HepG2 (cell line): ENCODE measurements around the gene CD274.

Experiments
- ARID3A ChIP-seq: IDR thresholded peaks from 2 replicates; pipeline ENCODE4 v1.6.1; 2012; ENCODE audit warnings: low read depth, low read length, improper control_type of control experiment
- CHCHD3 ChIP-seq: sonication (generic); formaldehyde crosslinking; IDR thresholded peaks from 2 replicates; pipeline ENCODE4 v1.8.0; 2022; ENCODE audit warnings: mild to moderate bottlenecking, missing genetic modification reagents, moderate library complexity
- ESRRA ChIP-seq: sonication (generic); formaldehyde crosslinking; IDR thresholded peaks from 2 replicates; pipeline ENCODE4 v1.5.1; 2020; ENCODE audit warnings: mild to moderate bottlenecking, low read depth, missing genetic modification reagents
- HIVEP1 ChIP-seq: sonication (generic); formaldehyde crosslinking; IDR thresholded peaks from 2 replicates; pipeline ENCODE4 v1.4.0; 2020; ENCODE audit warnings: mild to moderate bottlenecking, missing genetic modification reagents
- HOXA7 ChIP-seq: sonication (generic); formaldehyde crosslinking; IDR thresholded peaks from 2 replicates; pipeline ENCODE4 v1.8.1; 2022; ENCODE audit warnings: mild to moderate bottlenecking, missing genetic modification reagents, moderate library complexity
- MXD3 ChIP-seq: IDR thresholded peaks from 2 replicates; pipeline ENCODE4 v1.6.1; 2016; ENCODE audit warnings: mild to moderate bottlenecking, missing biosample characterization, missing genetic modification reagents
- RAD21 ChIP-seq: fragments of 450-650 bp; formaldehyde crosslinking; IDR thresholded peaks from 2 replicates; pipeline ENCODE4 v1.5.0; 2020; ENCODE audit warnings: mild to moderate bottlenecking
- STAG1 ChIP-seq: sonication (generic); formaldehyde crosslinking; IDR thresholded peaks from 2 replicates; pipeline ENCODE4 v1.4.0; 2020; ENCODE audit warnings: missing genetic modification reagents
- TCF12 ChIP-seq, 2 experiments: fragments of 450-650 bp in 1 of 2; sonication (generic) in 1 of 2; formaldehyde crosslinking in 1 of 2; IDR thresholded peaks; 2 replicates each; pipeline versions ENCODE4 v1.6.1 to v1.8.0; 2017 to 2022; ENCODE audit warnings: antibody characterized with exemption in 1 of 2, mild to moderate bottlenecking in 1 of 2, missing genetic modification reagents in 1 of 2, moderate library complexity in 1 of 2
- ZBTB21 ChIP-seq: sonication (generic); formaldehyde crosslinking; IDR thresholded peaks from 2 replicates; pipeline ENCODE4 v1.4.0; 2020; ENCODE audit warnings: missing genetic modification reagents
- ZBTB3 ChIP-seq: sonication (generic); formaldehyde crosslinking; IDR thresholded peaks from 2 replicates; pipeline ENCODE4 v1.4.0; 2020; ENCODE audit warnings: low read depth, mild to moderate bottlenecking, moderate library complexity, missing genetic modification reagents, borderline replicate concordance
- ZSCAN29 ChIP-seq: sonication (generic); formaldehyde crosslinking; conservative IDR thresholded peaks from 2 replicates; pipeline ENCODE4 v1.4.0; 2020; ENCODE audit warnings: mild to moderate bottlenecking, missing genetic modification reagents
- TF ChIP-seq, protein P1 (sequence below): sonication (generic); formaldehyde crosslinking; IDR thresholded peaks from 2 replicates; pipeline ENCODE4 v1.4.0; 2020; ENCODE audit warnings: mild to moderate bottlenecking, missing genetic modification reagents

DNA sequence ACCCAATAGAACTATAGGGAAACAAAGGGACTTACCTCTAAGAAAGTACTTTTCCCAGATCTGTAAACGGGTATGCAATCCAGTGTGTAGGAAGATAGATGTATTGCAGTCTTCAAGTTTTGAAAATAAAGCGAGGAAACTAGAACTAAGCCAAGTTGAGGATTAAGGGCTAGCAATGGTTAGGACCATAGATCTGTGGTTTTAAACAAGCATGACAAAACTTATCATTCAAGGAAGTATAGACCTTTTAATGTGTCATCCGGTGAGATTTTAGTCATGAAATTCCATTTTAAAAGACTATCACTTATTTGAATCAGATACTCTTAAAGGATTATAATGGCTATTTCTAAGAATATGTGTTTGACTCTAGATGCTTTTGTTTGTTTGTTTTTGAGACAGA lies 20.5 kb downstream of the CD274 start:
- TF ChIP-seq MXD3 (CRISPR knock-in tag) (no peak), HIVEP1 (CRISPR knock-in tag) (no peak), RAD21 (CRISPR knock-in tag) (no peak), TCF12 (IDR thresholded peaks at IDR 0.05) (no peak), TCF12 (CRISPR knock-in tag; IDR thresholded peaks at IDR 0.05) (no peak), CHCHD3 (CRISPR knock-in tag) (no peak), ARID3A (no peak), ZBTB21 (CRISPR knock-in tag) (no peak), ZSCAN29 (CRISPR knock-in tag) (no peak), HOXA7 (no peak), ZBTB3 (CRISPR knock-in tag) (no peak), ESRRA (CRISPR knock-in tag) (no peak), STAG1 (CRISPR knock-in tag) (no peak)
- TF ChIP-seq, protein P1, sequence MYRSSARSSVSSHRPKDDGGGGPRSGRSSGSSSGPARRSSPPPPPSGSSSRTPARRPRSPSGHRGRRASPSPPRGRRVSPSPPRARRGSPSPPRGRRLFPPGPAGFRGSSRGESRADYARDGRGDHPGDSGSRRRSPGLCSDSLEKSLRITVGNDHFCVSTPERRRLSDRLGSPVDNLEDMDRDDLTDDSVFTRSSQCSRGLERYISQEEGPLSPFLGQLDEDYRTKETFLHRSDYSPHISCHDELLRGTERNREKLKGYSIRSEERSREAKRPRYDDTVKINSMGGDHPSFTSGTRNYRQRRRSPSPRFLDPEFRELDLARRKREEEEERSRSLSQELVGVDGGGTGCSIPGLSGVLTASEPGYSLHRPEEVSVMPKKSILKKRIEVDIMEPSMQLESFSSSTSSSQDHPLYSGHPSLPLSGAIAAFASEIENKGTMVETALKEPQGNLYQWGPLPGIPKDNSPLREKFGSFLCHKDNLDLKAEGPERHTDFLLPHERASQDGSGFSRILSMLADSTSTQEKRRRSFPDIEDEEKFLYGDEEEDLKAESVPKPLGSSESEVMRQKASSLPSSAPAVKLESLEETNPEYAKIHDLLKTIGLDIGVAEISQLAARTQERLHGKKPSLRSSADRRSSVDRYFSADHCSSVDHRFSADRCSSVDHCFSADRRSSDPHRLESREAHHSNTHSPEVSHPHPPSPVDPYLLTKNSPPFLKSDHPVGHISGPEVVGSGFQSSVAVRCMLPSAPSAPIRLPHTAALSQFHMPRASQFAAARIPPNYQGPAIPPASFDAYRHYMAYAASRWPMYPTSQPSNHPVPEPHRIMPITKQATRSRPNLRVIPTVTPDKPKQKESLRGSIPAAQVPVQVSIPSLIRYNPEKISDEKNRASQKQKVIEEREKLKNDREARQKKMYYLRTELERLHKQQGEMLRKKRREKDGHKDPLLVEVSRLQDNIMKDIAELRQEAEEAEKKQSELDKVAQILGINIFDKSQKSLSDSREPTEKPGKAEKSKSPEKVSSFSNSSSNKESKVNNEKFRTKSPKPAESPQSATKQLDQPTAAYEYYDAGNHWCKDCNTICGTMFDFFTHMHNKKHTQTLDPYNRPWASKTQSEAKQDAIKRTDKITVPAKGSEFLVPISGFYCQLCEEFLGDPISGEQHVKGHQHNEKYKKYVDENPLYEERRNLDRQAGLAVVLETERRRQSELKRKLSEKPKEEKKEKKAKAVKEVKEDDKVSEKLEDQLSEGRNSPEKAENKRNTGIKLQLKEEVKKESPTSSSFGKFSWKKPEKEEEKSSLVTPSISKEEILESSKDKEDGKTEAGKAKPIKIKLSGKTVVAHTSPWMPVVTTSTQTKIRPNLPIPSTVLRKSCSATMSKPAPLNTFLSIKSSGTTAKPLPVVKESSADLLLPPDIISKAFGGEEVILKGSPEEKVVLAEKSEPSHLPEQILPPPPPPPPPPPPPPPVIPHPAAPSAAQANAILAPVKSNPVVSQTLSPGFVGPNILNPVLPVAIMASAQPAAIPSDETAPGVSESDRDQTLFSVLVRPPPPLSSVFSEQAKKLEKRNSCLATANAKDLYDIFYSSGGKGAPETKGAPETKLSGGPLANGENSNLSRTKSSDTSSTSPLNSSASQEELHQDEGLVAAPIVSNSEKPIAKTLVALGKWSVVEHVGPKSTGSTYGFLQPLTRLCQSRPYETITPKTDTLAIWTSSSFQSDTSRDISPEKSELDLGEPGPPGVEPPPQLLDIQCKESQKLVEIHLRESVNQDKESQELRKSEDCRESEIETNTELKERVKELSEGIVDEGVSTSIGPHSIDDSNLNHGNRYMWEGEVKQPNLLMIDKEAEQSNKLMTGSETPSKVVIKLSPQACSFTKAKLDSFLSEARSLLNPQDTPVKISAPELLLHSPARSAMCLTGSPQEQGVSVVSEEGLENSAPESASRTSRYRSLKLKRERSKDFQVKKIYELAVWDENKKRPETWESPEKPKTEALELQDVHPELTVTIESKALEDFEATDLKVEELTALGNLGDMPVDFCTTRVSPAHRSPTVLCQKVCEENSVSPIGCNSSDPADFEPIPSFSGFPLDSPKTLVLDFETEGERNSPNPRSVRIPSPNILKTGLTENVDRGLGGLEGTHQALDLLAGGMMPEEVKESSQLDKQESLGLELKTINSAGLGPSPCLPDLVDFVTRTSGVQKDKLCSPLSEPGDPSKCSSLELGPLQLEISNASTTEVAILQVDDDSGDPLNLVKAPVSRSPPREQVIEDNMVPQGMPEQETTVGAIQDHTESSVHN = no peak
